ENCODE measurements around the gene BACH1. TPM values are rescaled to one million over a fixed set of nuclear protein-coding genes. Genes with fewer than 3 reads are reported as not detected.
A peak's percentile ranks its signal among the peaks of the same experiment; 100 is the strongest.

BACH1 gene
- total RNA-seq, 1 experiment from 2014 or later = 29.2 TPM

DNA sequence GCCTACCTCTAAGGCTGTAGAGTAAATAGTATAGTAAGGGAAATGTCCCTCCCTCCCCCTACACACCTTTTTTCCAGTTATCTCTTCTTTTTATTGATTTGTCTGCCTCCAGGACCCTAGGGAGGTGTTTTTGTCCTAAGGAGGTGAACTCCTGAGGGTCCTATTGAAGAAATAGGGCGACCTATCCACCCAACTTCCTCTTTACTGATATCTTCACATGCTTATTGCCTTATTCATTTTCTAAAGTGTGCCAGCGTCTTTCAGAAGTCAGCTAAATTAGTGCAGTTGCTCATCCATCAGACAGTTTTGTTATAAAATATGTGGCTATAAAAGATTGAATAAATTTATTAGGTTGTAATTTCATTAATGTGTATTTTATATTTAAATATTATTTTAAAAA, 5.9 kb downstream of the BACH1 start:
- no peak for DNase-seq
- H3K9me3 ChIP-seq = no peaks in the 10 kb centered on the region
- peaks cover 15% of the 10 kb centered on the region for H3K36me3 ChIP-seq
- H3K27me3 ChIP-seq = no peaks in the 10 kb centered on the region
- no peak overlapping the region for H3K4me3 ChIP-seq

DNA sequence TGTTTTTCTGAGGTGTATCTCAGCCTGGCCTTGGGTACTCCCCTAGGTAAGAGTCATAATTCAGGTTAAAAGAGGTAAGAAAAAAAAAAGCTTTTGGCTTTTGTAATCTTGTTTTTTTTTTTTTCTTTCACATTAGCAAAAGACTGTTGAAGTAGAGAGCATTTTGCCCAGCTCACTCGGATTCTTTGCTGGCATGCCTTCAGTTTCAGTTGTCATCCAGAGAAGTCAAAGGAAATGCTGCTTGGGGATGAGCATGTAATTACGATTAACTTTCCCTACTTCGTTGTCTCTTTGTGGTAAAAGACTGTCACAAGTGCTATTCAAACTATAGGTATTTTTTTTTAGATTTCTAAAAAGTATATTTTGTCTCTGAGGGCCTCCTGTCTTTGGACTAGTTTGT, 6.3 kb downstream of the BACH1 start:
- H3K36me3 ChIP-seq = peaks cover 17% of the 10 kb centered on the region
- H3K4me3 ChIP-seq = no peak overlapping the region

DNA sequence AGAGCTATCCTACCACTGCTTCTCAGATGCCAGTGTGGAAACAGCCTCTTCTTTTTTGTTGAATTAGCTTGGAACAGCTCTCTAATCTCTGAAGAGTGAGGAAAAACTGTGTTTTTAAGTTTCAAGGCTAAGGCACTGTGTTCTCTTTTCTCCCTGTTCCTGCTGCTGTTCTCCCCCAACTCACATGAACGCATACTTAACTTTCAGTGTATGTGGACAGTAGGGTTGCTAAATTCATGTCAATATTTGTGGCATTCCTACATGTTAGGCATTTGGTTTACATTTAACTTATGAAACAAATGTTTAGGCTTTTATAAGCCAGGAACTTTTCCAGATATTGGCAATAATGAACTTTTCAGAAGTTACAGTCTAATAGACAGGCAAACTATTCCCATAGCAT, 6.8 kb downstream of the BACH1 start:
- DNase-seq = no peak
- no peak overlapping the region for H3K4me3 ChIP-seq
- no peaks in the 10 kb centered on the region for H3K9me3 ChIP-seq
- H3K36me3 ChIP-seq = peaks cover 22% of the 10 kb centered on the region
- H3K27me3 ChIP-seq = no peaks in the 10 kb centered on the region

More for the DNA sequence above, 6.3 kb downstream of the BACH1 start:
- no peaks in the 10 kb centered on the region for H3K9me3 ChIP-seq
- no peaks in the 10 kb centered on the region for H3K27me3 ChIP-seq
- peak; percentile 23 for DNase-seq

DNA sequence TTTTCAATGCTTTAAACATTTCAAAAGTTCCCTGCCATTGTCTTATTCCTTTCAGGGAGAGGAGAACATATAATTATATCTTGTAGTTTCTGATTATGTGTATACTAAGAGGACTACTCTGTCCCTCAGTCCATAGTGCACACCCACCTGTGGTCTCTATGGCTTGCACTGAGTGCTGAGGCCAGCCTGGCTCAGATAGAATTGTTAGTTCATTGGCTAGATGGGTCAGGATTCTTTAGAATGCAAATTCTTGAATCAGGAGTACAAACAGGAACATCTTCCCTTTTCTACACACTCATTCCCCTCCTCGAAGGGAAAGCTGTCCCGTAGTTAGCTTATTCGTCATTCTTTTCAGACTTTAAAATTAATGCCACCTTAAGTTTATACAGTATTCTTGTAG, 8.2 kb downstream of the BACH1 start:
- Histone ChIP-seq H3K4me3 (no peak overlapping the region), H3K36me3 (peaks cover 28% of the 10 kb centered on the region), H3K27me3 (no peaks in the 10 kb centered on the region), H3K9me3 (no peaks in the 10 kb centered on the region)
- DNase-seq = no peak

DNA sequence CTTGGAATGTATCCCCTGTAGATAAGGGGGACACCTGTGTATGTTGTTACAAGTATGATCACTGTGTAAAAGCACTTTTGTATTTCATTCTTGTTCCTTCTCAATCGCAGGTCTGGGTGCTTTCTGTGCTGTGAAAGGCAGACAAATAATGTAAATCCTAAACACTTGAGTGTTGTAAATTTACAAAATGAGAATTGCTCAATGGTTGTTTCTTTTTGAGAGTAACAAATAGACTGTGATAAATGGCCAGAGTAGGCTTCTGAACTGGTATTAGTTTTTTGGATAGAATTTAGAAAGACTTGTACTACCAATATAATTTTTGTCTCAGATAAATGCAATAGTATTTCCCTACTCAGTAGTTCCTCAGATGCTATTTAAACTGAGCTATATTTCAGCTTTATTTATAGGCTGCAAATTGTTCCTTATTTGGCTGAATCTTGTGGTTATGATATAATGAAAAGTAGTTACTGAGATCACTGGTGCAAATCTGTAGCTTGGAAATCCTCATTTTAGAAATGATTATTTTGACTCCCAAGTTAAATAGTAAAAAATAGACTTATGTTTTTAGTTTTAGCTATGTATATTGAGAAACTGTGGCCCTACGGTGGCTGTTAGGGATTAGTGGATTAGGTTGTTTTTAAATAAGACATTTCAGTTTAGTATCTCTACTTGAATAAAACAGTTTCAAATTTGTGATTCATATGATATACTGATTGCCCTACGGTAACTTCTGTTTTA, 9.2 kb downstream of the BACH1 start:
- no peak for DNase-seq
- H3K9me3 ChIP-seq = no peaks in the 10 kb centered on the region
- peaks cover 35% of the 10 kb centered on the region for H3K36me3 ChIP-seq
- H3K27me3 ChIP-seq = no peaks in the 10 kb centered on the region
- H3K4me3 ChIP-seq = no peak overlapping the region

DNA sequence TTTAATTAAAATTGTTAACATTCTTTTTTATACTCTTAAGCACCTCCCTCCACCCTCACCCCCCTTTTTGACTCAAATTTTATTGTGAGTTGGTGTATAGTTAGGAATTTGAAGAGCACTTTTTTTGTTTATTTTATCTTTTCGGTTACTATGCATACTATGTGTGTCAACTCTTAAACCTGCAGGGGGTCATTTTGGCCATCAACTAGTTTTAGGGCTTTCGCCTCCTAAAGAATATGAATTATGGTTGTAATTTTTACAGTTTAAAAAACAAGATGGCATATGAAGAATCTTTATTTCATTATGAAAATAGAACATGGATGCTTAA, 9.7 kb downstream of the BACH1 start:
- Histone ChIP-seq H3K27me3 (no peaks in the 10 kb centered on the region), H3K9me3 (no peaks in the 10 kb centered on the region), H3K36me3 (peaks cover 37% of the 10 kb centered on the region), H3K4me3 (no peak overlapping the region)
- no peak for DNase-seq

DNA sequence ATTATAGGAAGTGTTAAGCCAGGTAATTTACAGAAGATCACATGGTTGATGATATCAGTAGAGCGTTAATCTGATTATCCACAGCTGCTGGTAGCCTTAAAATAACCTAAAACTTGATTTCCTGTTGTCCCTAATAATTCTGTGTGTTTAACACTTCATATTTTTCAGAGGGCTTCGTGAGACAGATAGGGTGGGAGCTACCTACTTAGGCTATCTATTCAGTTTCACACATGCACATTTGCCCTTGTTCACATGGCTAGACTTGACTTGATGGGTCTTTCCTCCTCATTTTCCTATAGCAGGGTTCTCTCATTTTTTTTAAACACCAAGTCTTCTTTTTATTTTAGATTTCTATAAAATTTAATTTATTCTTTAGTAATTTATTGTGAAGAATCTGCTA, 11.0 kb downstream of the BACH1 start:
- no peak for DNase-seq
- Histone ChIP-seq H3K4me3 (no peak overlapping the region), H3K27me3 (no peaks in the 10 kb centered on the region), H3K9me3 (no peaks in the 10 kb centered on the region), H3K36me3 (peaks cover 41% of the 10 kb centered on the region)

DNA sequence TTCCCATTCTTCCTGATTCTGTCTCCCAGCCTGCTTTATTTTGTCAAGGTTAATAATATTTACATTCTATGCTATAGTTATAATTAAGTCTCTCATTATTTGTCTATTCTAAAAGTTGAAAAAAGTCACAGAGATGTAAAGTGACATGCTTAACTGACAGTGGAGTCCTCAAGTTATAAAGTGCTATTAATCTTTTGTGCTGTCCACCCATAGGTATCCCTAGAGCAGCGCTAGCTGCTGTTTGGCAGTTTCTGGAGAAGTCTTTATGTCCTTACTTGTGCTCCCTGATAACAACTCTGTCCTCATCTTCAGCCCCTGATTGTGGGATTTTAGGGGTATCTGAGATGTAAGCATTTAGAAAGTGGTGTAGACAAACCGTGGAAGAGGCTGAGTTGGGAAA, 13.1 kb downstream of the BACH1 start:
- Histone ChIP-seq H3K9me3 (no peaks in the 10 kb centered on the region), H3K27me3 (no peaks in the 10 kb centered on the region), H3K36me3 (peaks cover 45% of the 10 kb centered on the region), H3K4me3 (no peak overlapping the region)
- no peak for DNase-seq

DNA sequence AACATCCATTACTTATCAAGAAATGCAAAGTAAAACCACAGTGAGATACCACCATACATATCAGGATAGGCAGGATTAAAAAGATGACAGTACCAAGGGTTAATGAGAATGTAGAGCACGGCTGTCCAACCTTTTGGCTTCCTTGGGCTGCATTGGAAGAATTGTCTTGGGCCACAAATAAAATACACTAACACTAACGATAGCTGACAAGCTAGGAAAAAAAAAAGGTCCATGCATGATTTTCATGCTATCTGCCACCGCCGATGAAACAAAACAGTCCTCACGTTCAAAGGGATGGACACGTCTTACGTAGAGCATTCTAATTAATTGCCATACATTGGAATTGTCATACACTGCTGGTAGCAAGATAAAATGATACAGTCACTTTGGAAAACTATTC, 14.3 kb downstream of the BACH1 start:
- Histone ChIP-seq H3K4me3 (no peak overlapping the region), H3K27me3 (no peaks in the 10 kb centered on the region), H3K9me3 (no peaks in the 10 kb centered on the region), H3K36me3 (peaks cover 49% of the 10 kb centered on the region)
- DNase-seq = no peak

DNA sequence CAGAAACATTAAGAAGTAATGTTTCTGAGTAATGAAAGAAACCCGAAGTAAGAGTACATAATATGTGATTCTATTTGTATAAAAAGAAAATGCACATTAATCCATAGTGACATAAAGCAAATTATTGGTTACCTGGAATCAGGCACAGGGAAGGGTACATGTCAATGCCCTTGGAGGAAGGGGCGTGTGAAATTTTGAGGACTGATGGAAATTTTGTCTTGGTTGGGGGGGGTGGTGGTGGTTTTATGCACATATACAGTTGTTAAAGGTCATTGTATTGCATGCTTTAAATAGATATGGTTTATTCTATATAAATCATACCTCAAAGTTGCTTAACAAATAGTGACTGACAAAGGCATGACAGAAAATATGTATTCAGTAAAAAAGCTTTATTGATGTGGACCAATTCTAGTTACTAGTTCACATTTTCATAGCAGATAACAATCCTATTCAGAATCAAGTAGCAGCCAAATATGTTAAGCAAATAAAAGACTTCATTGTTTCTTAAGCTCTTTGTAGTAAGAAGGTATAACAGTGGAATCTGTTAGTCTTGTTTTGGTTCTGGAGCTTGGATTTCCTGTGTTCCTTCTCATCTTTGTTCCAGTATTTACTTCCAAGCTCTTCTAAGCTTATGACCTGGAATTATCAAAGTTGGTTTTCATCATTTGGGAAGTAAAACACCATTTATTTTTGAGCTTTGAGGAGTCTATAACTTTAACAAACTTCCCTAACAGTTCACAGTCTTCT, 15.1 kb downstream of the BACH1 start:
- Histone ChIP-seq H3K4me3 (no peak overlapping the region), H3K9me3 (no peaks in the 10 kb centered on the region), H3K36me3 (peaks cover 49% of the 10 kb centered on the region), H3K27me3 (no peaks in the 10 kb centered on the region)
- DNase-seq = no peak

DNA sequence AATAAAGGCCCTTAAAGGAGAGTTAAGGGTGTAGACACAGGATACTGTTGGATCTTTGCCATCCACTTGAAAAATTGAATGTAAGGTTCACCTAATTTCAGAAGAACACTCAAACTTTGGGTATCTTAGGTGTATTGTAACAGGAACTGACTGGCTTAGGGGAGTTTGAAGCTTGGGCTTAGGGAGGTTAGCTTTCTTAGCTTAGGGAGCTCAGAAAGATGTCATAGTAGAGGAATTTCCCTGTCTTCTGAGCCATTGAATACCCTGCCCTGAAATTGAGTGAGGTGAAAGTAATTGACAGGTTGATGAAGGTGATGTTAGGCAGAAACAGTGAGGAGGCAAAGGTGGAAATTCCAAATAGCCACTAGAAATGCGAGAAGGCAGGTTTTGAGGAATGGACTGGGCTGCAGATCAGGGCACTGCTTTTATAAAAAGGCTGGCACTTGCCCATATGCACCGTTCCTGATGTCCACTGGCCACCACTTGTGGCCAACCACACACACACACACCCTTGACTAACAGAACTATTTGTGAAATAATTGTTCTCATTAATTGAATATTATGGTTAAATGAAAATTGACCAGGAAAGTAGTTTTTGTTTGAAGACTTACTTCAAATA, 16.5 kb downstream of the BACH1 start:
- Histone ChIP-seq H3K36me3 (peaks cover 45% of the 10 kb centered on the region), H3K27me3 (no peaks in the 10 kb centered on the region), H3K9me3 (no peaks in the 10 kb centered on the region), H3K4me3 (no peak overlapping the region)
- no peak for DNase-seq

DNA sequence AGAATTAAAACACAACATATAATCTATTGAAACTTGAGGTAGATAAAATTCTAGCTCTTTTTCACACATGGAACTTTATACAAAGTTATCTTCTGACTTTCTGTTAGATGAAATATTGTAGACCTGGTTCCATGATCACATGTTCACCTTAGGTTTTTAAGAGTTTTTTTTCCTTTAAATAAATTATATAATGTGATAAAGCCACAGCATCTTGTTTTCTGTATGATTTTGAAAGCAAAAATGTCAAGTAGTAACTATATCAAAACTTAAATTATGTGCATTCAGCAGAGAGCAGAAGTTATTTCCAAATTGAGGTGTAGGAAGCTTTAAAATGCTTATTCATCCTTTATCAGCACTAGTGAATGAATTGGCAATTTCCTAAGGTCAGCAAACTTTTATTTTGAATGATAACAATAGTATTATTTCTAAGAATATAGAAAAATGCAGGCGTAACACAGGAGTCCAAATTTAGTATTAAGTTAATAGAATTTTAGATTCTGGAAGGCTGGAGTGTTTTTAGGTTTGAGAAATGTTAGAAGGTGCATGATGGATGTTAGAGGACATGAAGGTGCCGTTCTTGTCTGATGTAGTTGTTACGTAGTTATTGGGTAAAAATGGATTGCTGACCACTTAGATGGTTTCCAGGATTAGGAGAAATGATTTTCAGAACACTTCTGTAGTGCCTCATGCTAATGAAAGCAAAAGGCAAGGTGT, 17.5 kb downstream of the BACH1 start:
- Histone ChIP-seq H3K4me3 (no peak overlapping the region), H3K36me3 (peaks cover 44% of the 10 kb centered on the region), H3K9me3 (no peaks in the 10 kb centered on the region), H3K27me3 (no peaks in the 10 kb centered on the region)
- no peak for DNase-seq

DNA sequence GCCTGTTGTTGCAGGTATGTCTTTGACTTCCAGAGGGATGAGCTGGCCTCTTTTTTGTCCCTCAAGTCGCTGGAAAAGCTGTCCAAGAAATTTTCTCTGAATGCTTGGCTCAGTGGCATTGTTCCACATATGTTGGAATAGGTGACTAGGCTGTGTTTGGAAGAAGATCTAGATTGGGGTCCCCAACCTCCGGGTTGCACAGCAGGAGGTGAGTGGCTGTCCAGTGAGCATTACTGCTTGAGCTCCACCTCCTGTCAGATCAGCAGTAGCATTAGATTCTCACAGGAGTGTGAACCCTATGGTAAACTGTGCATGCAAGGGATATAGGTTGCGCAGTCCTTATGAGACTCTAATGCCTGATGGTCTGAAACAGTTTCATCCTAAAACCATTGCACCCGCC, 18.1 kb downstream of the BACH1 start:
- peaks cover 44% of the 10 kb centered on the region for H3K36me3 ChIP-seq
- H3K9me3 ChIP-seq = no peaks in the 10 kb centered on the region
- H3K27me3 ChIP-seq = no peaks in the 10 kb centered on the region
- no peak for DNase-seq
- no peak overlapping the region for H3K4me3 ChIP-seq

DNA sequence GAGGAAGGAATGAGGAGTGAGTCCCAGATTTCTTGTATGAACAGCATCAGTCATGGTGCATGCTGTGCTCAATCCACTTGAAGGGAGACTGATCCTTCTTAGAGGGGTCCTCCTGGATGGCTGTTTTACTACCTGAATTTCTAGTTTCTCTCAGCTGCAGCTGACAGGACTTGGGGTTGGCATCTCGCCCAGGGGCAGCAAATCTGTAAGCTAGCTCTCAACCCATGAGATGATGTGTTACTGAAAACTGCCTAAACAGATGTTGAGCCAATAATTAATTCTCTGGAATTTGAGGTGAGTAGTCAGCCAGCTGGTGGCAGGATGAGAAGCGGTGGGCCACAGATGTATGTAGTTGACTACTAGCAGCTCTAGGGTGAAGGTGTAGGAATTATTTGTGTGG, 19.6 kb downstream of the BACH1 start:
- Histone ChIP-seq H3K36me3 (peaks cover 47% of the 10 kb centered on the region), H3K27me3 (no peaks in the 10 kb centered on the region), H3K9me3 (no peaks in the 10 kb centered on the region), H3K4me3 (no peak overlapping the region)
- DNase-seq = peak; percentile 27

DNA sequence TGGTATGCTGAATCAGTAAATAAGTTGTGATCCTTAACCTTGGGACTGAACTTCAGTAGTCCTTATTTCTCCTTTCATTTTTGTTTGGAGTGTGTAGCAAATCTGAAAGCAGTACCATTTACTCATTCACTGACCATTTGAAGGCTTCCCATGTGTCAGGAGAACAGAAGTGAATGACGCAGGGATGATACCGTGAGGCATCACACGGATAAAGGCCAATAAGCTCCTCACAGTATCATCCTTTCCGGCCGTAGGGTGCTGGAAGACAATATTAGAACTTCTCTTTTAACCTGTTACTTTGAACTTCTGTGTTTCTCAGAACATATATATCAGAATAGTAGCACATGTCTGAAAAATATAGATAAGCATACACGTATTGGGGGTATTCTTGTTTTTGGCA, 21.3 kb downstream of the BACH1 start:
- Histone ChIP-seq H3K9me3 (no peaks in the 10 kb centered on the region), H3K4me3 (no peak overlapping the region), H3K36me3 (peaks cover 53% of the 10 kb centered on the region), H3K27me3 (no peaks in the 10 kb centered on the region)
- no peak for DNase-seq

DNA sequence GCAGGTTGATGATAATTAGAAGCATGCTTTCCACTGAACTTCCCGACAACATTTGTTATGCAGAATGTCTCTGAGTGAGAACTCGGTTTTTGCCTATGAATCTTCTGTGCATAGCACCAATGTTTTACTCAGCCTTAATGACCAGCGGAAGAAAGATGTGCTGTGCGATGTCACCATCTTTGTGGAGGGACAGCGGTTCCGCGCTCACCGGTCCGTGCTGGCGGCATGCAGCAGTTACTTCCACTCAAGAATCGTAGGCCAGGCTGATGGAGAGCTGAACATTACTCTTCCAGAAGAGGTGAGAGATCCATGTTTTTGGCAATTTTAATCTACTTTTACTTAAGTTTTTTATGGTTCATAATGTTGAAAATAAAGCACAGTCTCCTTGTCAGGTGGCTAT, 22.5 kb downstream of the BACH1 start:
- Histone ChIP-seq H3K36me3 (peaks cover 58% of the 10 kb centered on the region), H3K27me3 (no peaks in the 10 kb centered on the region), H3K4me3 (no peak overlapping the region), H3K9me3 (no peaks in the 10 kb centered on the region)
- DNase-seq = no peak

Data from MG63 (cell line).